DND-41 (cell line): ENCODE results near the gene ICAM2.

ENCODE experiments used
- ATAC-seq: fragments of 200-7000 bp; cut with Tn5 transposase; 3 replicates; pipeline ENCODE4 v1.9.1; 2021; ENCODE audit warnings: low read depth; ENCODE audit not compliant: insufficient read depth
- DNase-seq: peaks from one replicate; pipeline ENCODE4 v3.0.0-alpha.2; 2020
- H2AFZ ChIP-seq: 2 replicates; pipeline ENCODE4 v1.6.0; 2012; ENCODE audit warnings: low read depth, low read length
- H3K27ac ChIP-seq: 2 replicates; pipeline ENCODE4 v1.5.1; 2012; ENCODE audit warnings: low read length, inconsistent platforms
- H3K27me3 ChIP-seq: fragments of 200-600 bp; sonication (generic); 2 replicates; pipeline ENCODE4 v1.6.0; 2012; ENCODE audit warnings: low read length, mild to moderate bottlenecking, inconsistent platforms; ENCODE audit not compliant: insufficient read depth, poor library complexity
- H3K36me3 ChIP-seq: 2 replicates; pipeline ENCODE4 v1.5.1; 2012; ENCODE audit warnings: low read length, inconsistent platforms; ENCODE audit not compliant: insufficient read depth
- H3K4me1 ChIP-seq: 2 replicates; pipeline ENCODE4 v1.5.1; 2012; ENCODE audit warnings: mild to moderate bottlenecking, low read length; ENCODE audit not compliant: insufficient read depth
- H3K4me2 ChIP-seq: 2 replicates; pipeline ENCODE4 v1.6.0; 2012; ENCODE audit warnings: mild to moderate bottlenecking, moderate library complexity, low read length, inconsistent platforms; ENCODE audit not compliant: insufficient read depth
- H3K4me3 ChIP-seq, 2 experiments: fragments of 200-600 bp in 1 of 2; shearing (Covaris generic) in 1 of 2; 2 replicates each; pipeline ENCODE4 v1.5.1; 2012 to 2016; ENCODE audit warnings: inconsistent platforms in 2 of 2, low read length in 2 of 2, mild to moderate bottlenecking in 2 of 2, low read depth in 1 of 2, moderate library complexity in 1 of 2
- H3K79me2 ChIP-seq: 2 replicates; pipeline ENCODE4 v1.6.0; 2012; ENCODE audit warnings: low read length, inconsistent platforms; ENCODE audit not compliant: insufficient read depth
- H3K9ac ChIP-seq: 2 replicates; pipeline ENCODE4 v1.6.0; 2012; ENCODE audit warnings: low read depth, mild to moderate bottlenecking, inconsistent platforms, low read length, moderate library complexity
- H3K9me3 ChIP-seq: 2 replicates; pipeline ENCODE4 v1.5.1; 2012; ENCODE audit warnings: low read length, moderate library complexity, mild to moderate bottlenecking, inconsistent platforms; ENCODE audit not compliant: insufficient read depth, severe bottlenecking
- H4K20me1 ChIP-seq: 2 replicates; pipeline ENCODE4 v1.6.0; 2012; ENCODE audit warnings: low read length; ENCODE audit not compliant: insufficient read depth
- CTCF ChIP-seq: IDR thresholded peaks from 2 replicates; pipeline ENCODE4 v1.5.1; 2012; ENCODE audit warnings: borderline replicate concordance, low read length, moderate library complexity, mild to moderate bottlenecking; ENCODE audit not compliant: poor library complexity, severe bottlenecking; ENCODE audit errors: extremely low read depth
- EZH2 ChIP-seq: IDR thresholded peaks from 3 replicates; pipeline ENCODE4 v1.6.1; 2012; ENCODE audit warnings: borderline replicate concordance, low read depth, mild to moderate bottlenecking, moderate library complexity, low read length, inconsistent platforms; ENCODE audit not compliant: severe bottlenecking

Gene ICAM2

GRCh38 chr17:64067657-64068056 is 47.2 kb upstream of the ICAM2 start:
- H3K4me3 ChIP-seq: no peak overlapping the region
- H3K36me3 ChIP-seq: peaks cover 42% of the 10 kb centered on the region
- H3K4me1 ChIP-seq: peaks cover 14% of the 10 kb centered on the region
- TF ChIP-seq EZH2 (no peak), CTCF (no peak)
- H2AFZ ChIP-seq: no peak overlapping the region
- H3K79me2 ChIP-seq: no peaks in the 10 kb centered on the region
- H3K27me3 ChIP-seq: no peaks in the 10 kb centered on the region
- H3K9me3 ChIP-seq: peaks cover 17% of the 10 kb centered on the region
- H3K4me2 ChIP-seq: no peak overlapping the region
- ATAC-seq (no peak), DNase-seq (no peak)
- H3K27ac ChIP-seq: no peak overlapping the region
- H3K9ac ChIP-seq: no peak overlapping the region
- H4K20me1 ChIP-seq: no peaks in the 10 kb centered on the region

GRCh38 chr17:64066716-64067115 is 46.3 kb upstream of the ICAM2 start:
- H3K9me3 ChIP-seq: peaks cover 17% of the 10 kb centered on the region
- no peak overlapping the region for H2AFZ ChIP-seq
- H3K4me3 ChIP-seq: no peak overlapping the region
- no peaks in the 10 kb centered on the region for H4K20me1 ChIP-seq
- DNase-seq (peak; percentile 25), ATAC-seq (peak; percentile 84)
- TF ChIP-seq CTCF: no peak
- TF ChIP-seq EZH2: no peak
- peaks cover 14% of the 10 kb centered on the region for H3K4me1 ChIP-seq
- no peaks in the 10 kb centered on the region for H3K79me2 ChIP-seq
- no peaks in the 10 kb centered on the region for H3K27me3 ChIP-seq
- H3K9ac ChIP-seq: no peak overlapping the region
- peaks cover 38% of the 10 kb centered on the region for H3K36me3 ChIP-seq
- H3K27ac ChIP-seq: peak overlapping the region; percentile 53
- H3K4me2 ChIP-seq: no peak overlapping the region

- Histone ChIP-seq H3K27me3 (no peaks in the 10 kb centered on the region), H3K9me3 (peaks cover 16% of the 10 kb centered on the region), H3K36me3 (peaks cover 22% of the 10 kb centered on the region), H2AFZ (no peak overlapping the region), H3K9ac (no peak overlapping the region), H4K20me1 (no peaks in the 10 kb centered on the region), H3K4me3 (no peak overlapping the region), H3K79me2 (no peaks in the 10 kb centered on the region), H3K4me2 (no peak overlapping the region), H3K27ac (no peak overlapping the region), H3K4me1 (peaks cover 14% of the 10 kb centered on the region)
- TF ChIP-seq EZH2 (no peak), CTCF (no peak)
- ATAC-seq: no peak
- no peak for DNase-seq
Measured at GRCh38 chr17:64065161-64065560, 44.7 kb upstream of the ICAM2 start.

GRCh38 chr17:64064331-64064730 is 43.9 kb upstream of the ICAM2 start:
- Histone ChIP-seq H3K4me3 (no peak overlapping the region), H2AFZ (no peak overlapping the region), H3K4me1 (peaks cover 16% of the 10 kb centered on the region), H3K4me2 (no peak overlapping the region), H3K79me2 (no peaks in the 10 kb centered on the region), H4K20me1 (no peaks in the 10 kb centered on the region), H3K9ac (no peak overlapping the region), H3K36me3 (peaks cover 14% of the 10 kb centered on the region), H3K9me3 (peaks cover 8% of the 10 kb centered on the region), H3K27ac (no peak overlapping the region), H3K27me3 (no peaks in the 10 kb centered on the region)
- DNase-seq (no peak), ATAC-seq (no peak)
- TF ChIP-seq EZH2 (no peak), CTCF (no peak)
